K562 (cell line): ENCODE results near the gene SGMS1. TPM values are rescaled to one million over a fixed set of nuclear protein-coding genes. Genes with fewer than 3 reads are reported as not detected.
A peak's percentile ranks its signal among the peaks of the same experiment; 100 is the strongest.

Experiments
- ATAC-seq: fragments of 200-7000 bp; cut with Tn5 transposase; 3 replicates; pipeline ENCODE4 v1.9.1; 2020; ENCODE audit warnings: moderate library complexity
- BruUV-seq: library from RNA; stranded (reverse); fragments of 400-500 nt; replicated peaks from 2 replicates; lab custom pipeline; 2021; lab: Mats Ljungman, UMichigan
- CTCF ChIA-PET: fragments of 300-600 bp; formaldehyde crosslinking; extraction: SDS; loops from one replicate; lab custom pipeline; 2021; ENCODE audit warnings: low intra/inter-chr PET ratio; lab: Yijun Ruan, JAX
- POLR2A ChIA-PET: fragments of 300-600, 350-650 bp; sonication (Branson Sonifier 250); formaldehyde crosslinking; extraction: SDS; loops from one replicate; lab custom pipeline; 2021; ENCODE audit warnings: antibody characterized with exemption, inconsistent platforms; lab: Yijun Ruan, JAX
- DNase-seq, 4 experiments: peaks; one replicate each; pipeline versions ENCODE4 v3.0.0 to v3.0.0-alpha.2; 2011 to 2018; ENCODE audit warnings: low spot score in 3 of 4, mixed read lengths in 3 of 4; ENCODE audit errors: extremely low read depth in 1 of 4
- FAIRE-seq: peaks from 2 replicates; lab custom pipeline; 2011; peaks lifted over from hg19 to GRCh38; lab: Jason Lieb, UNC
- H2AFZ ChIP-seq: 2 replicates; pipeline ENCODE4 v1.6.0; 2011; ENCODE audit warnings: low read depth, low read length, control low read depth, inconsistent platforms
- H3K27ac ChIP-seq: fragments of 200-600 bp; 3 replicates; pipeline ENCODE4 v1.8.0; 2011; ENCODE audit warnings: low read depth, mild to moderate bottlenecking, control low read depth, inconsistent platforms, low read length, moderate library complexity, mixed read lengths; ENCODE audit errors: extremely low read depth
- H3K27me3 ChIP-seq, 2 experiments: fragments of 300-600 bp in 1 of 2; 2 replicates in 1 of 2; 3 replicates in 1 of 2; pipeline versions ENCODE4 v1.6.0 to v1.8.0; 2011; ENCODE audit warnings: inconsistent platforms in 2 of 2, low read length in 2 of 2, mild to moderate bottlenecking in 1 of 2, mixed read lengths in 1 of 2, moderate library complexity in 1 of 2; ENCODE audit not compliant: control insufficient read depth in 2 of 2, insufficient read depth in 2 of 2
- H3K36me3 ChIP-seq: fragments of 300-600 bp; 3 replicates; pipeline ENCODE4 v1.8.0; 2011; ENCODE audit warnings: mild to moderate bottlenecking, low read length, inconsistent platforms; ENCODE audit not compliant: control insufficient read depth, insufficient read depth
- H3K4me1 ChIP-seq, 2 experiments: fragments of 200-600 bp in 1 of 2; replicated peaks in 1 of 2; 2 replicates in 1 of 2; 3 replicates in 1 of 2; pipeline versions ENCODE4 v1.5.1 to v1.8.0; 2011; ENCODE audit warnings: inconsistent platforms in 2 of 2, low read length in 2 of 2, mild to moderate bottlenecking in 1 of 2, mixed read lengths in 1 of 2, moderate library complexity in 1 of 2; ENCODE audit not compliant: control insufficient read depth in 2 of 2, insufficient read depth in 2 of 2
- H3K4me2 ChIP-seq: 2 replicates; pipeline ENCODE4 v1.6.1; 2011; ENCODE audit warnings: low read length, control low read depth, inconsistent platforms, mixed read lengths; ENCODE audit not compliant: insufficient read depth
- H3K4me3 ChIP-seq: fragments of 200-600 bp; sonication (generic), shearing (Covaris generic); 2 replicates; pipeline ENCODE4 v1.5.1; 2016; ENCODE audit warnings: control low read depth, inconsistent platforms
- H3K79me2 ChIP-seq: fragments of 200-600 bp; 3 replicates; pipeline ENCODE4 v1.8.0; 2011; ENCODE audit warnings: low read length, inconsistent platforms; ENCODE audit not compliant: control insufficient read depth, insufficient read depth
- H3K9ac ChIP-seq, 2 experiments: 2 replicates each; pipeline versions ENCODE4 v1.6.0 to v1.6.1; 2011; ENCODE audit warnings: low read depth in 2 of 2, low read length in 2 of 2, control low read depth in 1 of 2, inconsistent platforms in 1 of 2, mild to moderate bottlenecking in 1 of 2, mixed read lengths in 1 of 2; ENCODE audit not compliant: insufficient read depth in 1 of 2
- H3K9me1 ChIP-seq: one replicate; pipeline ENCODE4 v1.6.0; 2011; ENCODE audit warnings: inconsistent platforms, mild to moderate bottlenecking, low read length, moderate library complexity; ENCODE audit not compliant: control insufficient read depth, insufficient read depth
- H3K9me3 ChIP-seq: replicated peaks from 2 replicates; pipeline ENCODE4 v1.5.1; 2011; ENCODE audit warnings: low read depth, low read length, inconsistent platforms; ENCODE audit not compliant: control insufficient read depth, insufficient read depth
- H4K20me1 ChIP-seq: replicated peaks from 2 replicates; pipeline ENCODE4 v1.6.1; 2011; ENCODE audit warnings: low read length, inconsistent platforms, mixed read lengths; ENCODE audit not compliant: control insufficient read depth, insufficient read depth
- CEBPG ChIP-seq, 3 experiments: fragments of 200-800 bp in 1 of 3; sonication (Bioruptor generic) in 1 of 3; sonication (generic) in 1 of 3; formaldehyde crosslinking in 1 of 3; IDR thresholded peaks in 2 of 3; conservative IDR thresholded peaks in 1 of 3; 2 replicates each; pipeline versions ENCODE4 v1.6.1 to v1.8.0; 2016 to 2022; ENCODE audit warnings: missing compliant biosample characterization in 2 of 3, missing genetic modification characterization in 2 of 3, mild to moderate bottlenecking in 1 of 3, missing genetic modification reagents in 1 of 3
- HCFC1 ChIP-seq: IDR thresholded peaks from 2 replicates; pipeline ENCODE4 v1.6.1; 2012; ENCODE audit warnings: low read depth, low read length, improper control_type of control experiment
- HMGN3 ChIP-seq: IDR thresholded peaks from 2 replicates; pipeline ENCODE4 v1.6.1; 2011; ENCODE audit warnings: borderline replicate concordance, low read depth, mild to moderate bottlenecking, mixed read lengths, low read length; ENCODE audit not compliant: insufficient read length; ENCODE audit errors: extremely low read depth
- NCOR1 ChIP-seq: fragments of 450-650 bp; IDR thresholded peaks from 2 replicates; pipeline ENCODE4 v1.6.1; 2016; ENCODE audit warnings: mild to moderate bottlenecking, moderate library complexity
- NFYB ChIP-seq: IDR thresholded peaks from 2 replicates; pipeline ENCODE4 v1.6.1; 2011; ENCODE audit warnings: mild to moderate bottlenecking, moderate library complexity; ENCODE audit not compliant: insufficient read length; ENCODE audit errors: extremely low read depth
- NR2F6 ChIP-seq: fragments of 450-650 bp; formaldehyde crosslinking; IDR thresholded peaks from 2 replicates; pipeline ENCODE4 v1.4.0; 2020; ENCODE audit warnings: mild to moderate bottlenecking
- RBM34 ChIP-seq: fragments of 200-400 bp; formaldehyde crosslinking; IDR thresholded peaks from 2 replicates; pipeline ENCODE4 v1.6.1; 2018; ENCODE audit warnings: low read length, borderline replicate concordance; ENCODE audit not compliant: insufficient read depth
- SMAD1 ChIP-seq: fragments of 150-350 bp; IDR thresholded peaks from 2 replicates; pipeline ENCODE4 v1.6.1; 2014; ENCODE audit warnings: low read length, low read depth; ENCODE audit not compliant: partially characterized antibody
- SREBF2 ChIP-seq: sonication (generic); formaldehyde crosslinking; IDR thresholded peaks from 2 replicates; pipeline ENCODE4 v1.4.0; 2020; ENCODE audit warnings: mild to moderate bottlenecking, missing genetic modification reagents
- TAF9B ChIP-seq: fragments of 450-650 bp; IDR thresholded peaks from 2 replicates; pipeline ENCODE4 v1.6.1; 2018; ENCODE audit warnings: mild to moderate bottlenecking; ENCODE audit not compliant: partially characterized antibody
- TSC22D4 ChIP-seq: fragments of 450-650 bp; IDR thresholded peaks from 2 replicates; pipeline ENCODE4 v1.6.1; 2016; ENCODE audit warnings: missing genetic modification characterization, missing biosample characterization, control low read depth
- XRCC3 ChIP-seq: fragments of 450-650 bp; IDR thresholded peaks from 2 replicates; pipeline ENCODE4 v1.6.1; 2017; ENCODE audit warnings: mild to moderate bottlenecking, moderate library complexity
- ZFX ChIP-seq: sonication (generic); formaldehyde crosslinking; IDR thresholded peaks from 2 replicates; pipeline ENCODE4 v1.8.0; 2022; ENCODE audit warnings: mild to moderate bottlenecking, missing genetic modification reagents, moderate library complexity
- WGBS: fragments of 100-300 bp; shearing (Covaris generic); methylation state at CpG from one replicate; pipeline ENCODE4 v1.1.6; 2016; ENCODE audit warnings: low coverage, mixed read lengths; ENCODE audit not compliant: insufficient coverage; ENCODE audit errors: missing lambda C conversion rate; 5-methylcytosine and 5-hydroxymethylcytosine counted together
- in situ Hi-C: fragments of 300-500 bp; cut with MboI; formaldehyde crosslinking; loops from 4 replicates; pipeline ENCODE4 v1.15.0; 2018; ENCODE audit warnings: inconsistent platforms, mixed read lengths
- intact Hi-C: fragments of 100-400 bp; cut with micrococcal nuclease; formaldehyde crosslinking; loops from 2 replicates; pipeline ENCODE4 v1.14.2; 2022
- polyA plus RNA-seq, 8 experiments: library from polyadenylated mRNA; depleted of rRNA in 4 of 8; stranded (reverse) in 5 of 8; unstranded in 3 of 8; fragments of >200 nt; fragmentation: Nextera tagmentation in 2 of 8; fragmentation: Illumina TruSeq in 1 of 8; extraction: Ambion mirVana in 2 of 8; extraction: Trizol in 1 of 8; gene quantifications; 2 replicates each; pipeline versions ENCODE4 v1.2.1 to v1.2.3, GENCODE V29; 2011 to 2014; ENCODE audit warnings: inconsistent platforms in 1 of 8, missing spikeins in 1 of 8
- total RNA-seq, 7 experiments: library from RNA; depleted of rRNA in 6 of 7; stranded (reverse); fragments of >200 nt in 6 of 7; fragmentation: Illumina TruSeq in 2 of 7; extraction: Trizol in 2 of 7; gene quantifications; 2 replicates each; pipeline versions ENCODE4 v1.2.1 to v1.2.3, GENCODE V29; 2011 to 2021; ENCODE audit warnings: low replicate concordance in 1 of 7
- TF ChIP-seq, protein P1 (sequence below): fragments of 250-450 bp; sonication (Bioruptor Pico); IDR thresholded peaks from 2 replicates; pipeline ENCODE4 v1.8.0; 2022; ENCODE audit warnings: inconsistent platforms, mild to moderate bottlenecking, moderate library complexity, borderline replicate concordance

The SGMS1 gene
- total and polyA plus RNA-seq, 9 of the 15 experiments (the other 6 are each of a cell fraction or from before 2014, with no cell fraction given): 22.6 to 232 (median 82.2) TPM

DNA sequence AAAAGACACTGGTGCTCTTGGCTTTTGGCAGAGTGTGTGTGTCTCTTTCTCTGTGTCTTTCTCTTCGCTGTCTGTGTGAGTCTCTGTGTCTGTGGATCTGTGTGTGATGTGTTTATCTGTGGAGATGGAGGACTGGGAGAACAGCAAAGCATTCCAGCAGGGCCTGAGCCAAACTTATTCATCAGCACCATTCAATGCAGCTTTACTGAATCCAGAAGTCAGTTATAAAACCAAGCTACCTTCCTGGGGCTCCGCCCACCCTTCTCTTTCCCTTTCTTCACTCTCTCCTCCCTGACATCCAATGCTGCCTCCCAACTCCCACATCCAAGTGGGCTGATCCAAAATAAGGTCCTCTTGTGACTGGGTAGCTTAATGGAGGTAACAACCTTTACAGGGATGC, 3.9 kb downstream of the SGMS1 start:
- intact Hi-C loops: loop anchor here (5.0 kb wide), 1 partner anchor 293 kb away; no protein-coding TSS in a partner anchor
- peaks cover 4% of the 10 kb centered on the region for H3K9me1 ChIP-seq
- H3K4me1 ChIP-seq: peaks cover 28 to 30% of the 10 kb centered on the region in 2 experiments; a peak in 4 of 5 replicates
- 78% methylated on average over 2 of the region's 2 CpGs for WGBS
- peaks cover 9% of the 10 kb centered on the region for H4K20me1 ChIP-seq
- peak overlapping the region in 1 of 2 experiments; percentile 1; a peak in 1 of 4 replicates for H3K9ac ChIP-seq
- H3K36me3 ChIP-seq: peaks cover 15% of the 10 kb centered on the region
- no peak overlapping the region for H3K4me3 ChIP-seq
- ChIA-PET POLR2A (interaction anchor here (1.1 to 3.8 kb wide), 7 partner anchors 14 to 288 kb away, joined by 3 to 32 read pairs (median 5); no protein-coding TSS in a partner anchor), CTCF (no interaction called here)
- no peak for DNase-seq
- H3K79me2 ChIP-seq: peaks cover 89% of the 10 kb centered on the region
- FAIRE-seq: peak; percentile 6
- 0 out of 2 replicates have a peak overlapping the region, but pooled peaks have one; percentile 12 for H3K4me2 ChIP-seq
- no peaks in the 10 kb centered on the region for H3K9me3 ChIP-seq
- BruUV-seq: no TSS peak
- H3K27ac ChIP-seq: no peak overlapping the region; the same call in 2 of the 3 replicates
- no peak for ATAC-seq
- TF ChIP-seq NFYB (no peak), RBM34 (no peak), TSC22D4 (tag) (no peak), CEBPG (CRISPR knock-in tag; IDR thresholded peaks at IDR 0.05) (no peak), CEBPG (tag; conservative IDR thresholded peaks at IDR 0.05 in 1 of 2, IDR thresholded peaks at IDR 0.05 in 1 of 2) (no peak), ZFX (CRISPR knock-in tag) (no peak), HCFC1 (no peak), NCOR1 (no peak), NR2F6 (CRISPR knock-in tag) (no peak), XRCC3 (no peak), HMGN3 (no peak), TAF9B (no peak), SREBF2 (no peak), SMAD1 (no peak)
- TF ChIP-seq, protein P1, sequence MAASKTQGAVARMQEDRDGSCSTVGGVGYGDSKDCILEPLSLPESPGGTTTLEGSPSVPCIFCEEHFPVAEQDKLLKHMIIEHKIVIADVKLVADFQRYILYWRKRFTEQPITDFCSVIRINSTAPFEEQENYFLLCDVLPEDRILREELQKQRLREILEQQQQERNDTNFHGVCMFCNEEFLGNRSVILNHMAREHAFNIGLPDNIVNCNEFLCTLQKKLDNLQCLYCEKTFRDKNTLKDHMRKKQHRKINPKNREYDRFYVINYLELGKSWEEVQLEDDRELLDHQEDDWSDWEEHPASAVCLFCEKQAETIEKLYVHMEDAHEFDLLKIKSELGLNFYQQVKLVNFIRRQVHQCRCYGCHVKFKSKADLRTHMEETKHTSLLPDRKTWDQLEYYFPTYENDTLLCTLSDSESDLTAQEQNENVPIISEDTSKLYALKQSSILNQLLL (CRISPR knock-in tag): no peak
- no peaks in the 10 kb centered on the region for H3K27me3 ChIP-seq
- in situ Hi-C loops: no loop called here
- no peak overlapping the region for H2AFZ ChIP-seq
